Choroid plexus epithelial cell (primary cell): ENCODE results near the gene PAFAH1B1.

Source experiments
- DNase-seq: peaks from one replicate; pipeline ENCODE4 v3.0.0-alpha.2; 2010; ENCODE audit warnings: low read depth
- H3K4me3 ChIP-seq: 2 replicates; pipeline ENCODE4 v1.5.1; 2011; ENCODE audit warnings: low read depth, mild to moderate bottlenecking, control low read depth, low read length, moderate library complexity
- TF ChIP-seq, protein P1 (sequence below): conservative IDR thresholded peaks from 2 replicates; pipeline ENCODE4 v1.5.1; 2011; ENCODE audit warnings: low read depth, mild to moderate bottlenecking, control low read depth, inconsistent platforms, low read length, moderate library complexity

PAFAH1B1 gene

DNA sequence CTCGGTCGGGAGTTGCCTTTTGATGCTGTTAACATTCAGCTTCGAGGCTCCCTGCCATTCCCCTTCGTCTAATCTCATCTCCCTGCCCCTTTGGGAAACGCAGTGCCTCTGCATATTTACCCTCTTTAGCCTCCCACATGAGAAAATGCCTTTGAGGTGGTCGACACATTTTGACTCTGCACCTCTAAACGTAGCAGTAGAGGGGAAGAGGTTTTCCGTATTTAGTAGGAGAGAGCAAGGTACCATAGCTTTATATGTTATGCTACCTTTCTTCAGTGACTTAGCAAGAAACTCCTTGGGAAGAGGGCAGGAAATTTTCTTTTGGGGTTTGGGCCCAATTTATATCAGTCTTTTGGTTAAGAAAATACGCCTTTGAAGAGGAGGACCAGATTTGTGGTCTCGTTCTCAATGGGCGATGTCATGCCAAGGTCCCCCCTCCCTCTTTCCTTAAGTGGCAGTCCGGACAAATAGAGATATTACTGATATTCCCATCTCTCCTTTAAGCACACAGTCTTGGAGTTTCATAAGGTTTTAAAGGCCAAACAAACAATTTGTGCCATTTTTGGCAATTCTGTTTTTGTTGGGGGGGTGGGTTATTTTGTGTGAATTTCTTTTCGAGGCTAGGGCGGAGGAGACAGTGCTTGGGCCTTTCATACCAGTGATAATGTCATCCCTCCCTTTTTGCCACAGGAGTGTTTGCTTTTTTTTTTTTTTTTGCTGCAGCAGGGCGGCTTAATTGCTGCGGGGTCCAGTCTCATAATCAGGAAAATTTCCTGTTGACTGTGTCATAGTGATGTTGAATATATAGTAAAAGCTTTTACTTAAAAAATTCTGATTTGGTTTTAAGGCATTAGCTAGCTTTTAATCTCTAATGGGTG lies 1.5 kb downstream of the PAFAH1B1 start:
- peak overlapping the region; percentile 89 for H3K4me3 ChIP-seq
- no peak for DNase-seq
- TF ChIP-seq, protein P1, sequence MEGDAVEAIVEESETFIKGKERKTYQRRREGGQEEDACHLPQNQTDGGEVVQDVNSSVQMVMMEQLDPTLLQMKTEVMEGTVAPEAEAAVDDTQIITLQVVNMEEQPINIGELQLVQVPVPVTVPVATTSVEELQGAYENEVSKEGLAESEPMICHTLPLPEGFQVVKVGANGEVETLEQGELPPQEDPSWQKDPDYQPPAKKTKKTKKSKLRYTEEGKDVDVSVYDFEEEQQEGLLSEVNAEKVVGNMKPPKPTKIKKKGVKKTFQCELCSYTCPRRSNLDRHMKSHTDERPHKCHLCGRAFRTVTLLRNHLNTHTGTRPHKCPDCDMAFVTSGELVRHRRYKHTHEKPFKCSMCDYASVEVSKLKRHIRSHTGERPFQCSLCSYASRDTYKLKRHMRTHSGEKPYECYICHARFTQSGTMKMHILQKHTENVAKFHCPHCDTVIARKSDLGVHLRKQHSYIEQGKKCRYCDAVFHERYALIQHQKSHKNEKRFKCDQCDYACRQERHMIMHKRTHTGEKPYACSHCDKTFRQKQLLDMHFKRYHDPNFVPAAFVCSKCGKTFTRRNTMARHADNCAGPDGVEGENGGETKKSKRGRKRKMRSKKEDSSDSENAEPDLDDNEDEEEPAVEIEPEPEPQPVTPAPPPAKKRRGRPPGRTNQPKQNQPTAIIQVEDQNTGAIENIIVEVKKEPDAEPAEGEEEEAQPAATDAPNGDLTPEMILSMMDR, result no peak

DNA sequence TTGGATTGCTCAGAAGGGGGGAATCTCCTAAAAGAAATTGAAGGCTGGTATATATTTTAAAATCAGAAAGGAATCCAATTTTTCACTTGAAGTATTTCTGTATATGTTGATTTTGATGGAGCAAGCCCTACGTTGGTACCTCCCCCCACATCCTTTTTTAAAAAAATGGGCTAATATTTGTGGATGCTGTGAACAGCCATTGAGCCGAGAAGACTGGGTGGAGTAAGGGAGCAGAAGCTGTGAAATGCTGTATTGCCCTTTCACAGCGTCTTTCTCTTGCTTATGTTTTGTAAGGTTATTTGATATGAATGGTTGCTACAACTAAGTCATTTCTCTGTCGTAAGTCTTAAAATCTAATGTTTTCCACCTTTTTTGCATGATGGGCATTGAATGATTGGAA lies 2.3 kb downstream of the PAFAH1B1 start:
- DNase-seq, result peak; percentile 39
- H3K4me3 ChIP-seq, result peak overlapping the region; percentile 89
- TF ChIP-seq, protein P1, result no peak

DNA sequence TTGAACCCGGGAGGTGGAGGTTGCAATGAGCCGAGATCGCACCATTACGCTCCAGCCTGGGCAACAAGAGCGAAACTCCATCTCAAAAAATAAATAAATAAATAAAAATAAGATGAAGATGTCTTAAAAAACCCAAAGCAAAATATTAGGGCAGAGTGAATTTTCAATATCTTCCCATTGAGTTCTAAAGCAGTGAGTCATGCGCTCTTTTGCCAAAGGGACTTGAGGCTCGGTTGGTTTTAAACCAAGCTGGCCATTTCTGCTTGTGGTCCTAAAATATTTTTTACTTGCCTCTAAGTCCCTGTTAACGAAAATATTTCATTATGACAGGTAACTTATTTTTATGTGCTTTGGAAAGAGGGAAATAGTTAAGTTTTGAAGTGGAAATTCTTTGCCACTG lies 4.7 kb downstream of the PAFAH1B1 start:
- TF ChIP-seq, protein P1, result no peak
- DNase-seq, result peak; percentile 63
- H3K4me3 ChIP-seq, result no peak overlapping the region

DNA sequence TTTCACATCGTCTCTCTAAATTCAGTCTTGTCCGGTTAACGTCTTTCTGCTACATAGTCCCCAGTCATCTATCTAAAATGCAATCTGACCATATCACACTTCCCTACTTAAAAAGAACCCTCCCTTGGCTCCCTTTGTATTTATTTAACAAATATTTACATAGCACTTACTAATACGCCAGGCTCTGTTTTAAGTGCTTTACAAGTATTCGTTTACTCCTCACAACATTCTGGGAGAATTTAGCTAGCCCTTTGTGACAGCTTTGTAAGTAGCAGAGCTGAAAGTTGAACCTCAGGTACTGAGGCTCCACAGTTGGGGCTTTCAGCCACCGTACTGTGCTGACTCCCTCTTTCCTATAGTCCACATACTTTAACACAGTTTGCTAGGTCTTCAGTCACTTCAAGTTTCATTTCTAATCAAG lies 9.2 kb downstream of the PAFAH1B1 start:
- no peak for DNase-seq
- TF ChIP-seq, protein P1, result no peak
- H3K4me3 ChIP-seq, result no peak overlapping the region

DNA sequence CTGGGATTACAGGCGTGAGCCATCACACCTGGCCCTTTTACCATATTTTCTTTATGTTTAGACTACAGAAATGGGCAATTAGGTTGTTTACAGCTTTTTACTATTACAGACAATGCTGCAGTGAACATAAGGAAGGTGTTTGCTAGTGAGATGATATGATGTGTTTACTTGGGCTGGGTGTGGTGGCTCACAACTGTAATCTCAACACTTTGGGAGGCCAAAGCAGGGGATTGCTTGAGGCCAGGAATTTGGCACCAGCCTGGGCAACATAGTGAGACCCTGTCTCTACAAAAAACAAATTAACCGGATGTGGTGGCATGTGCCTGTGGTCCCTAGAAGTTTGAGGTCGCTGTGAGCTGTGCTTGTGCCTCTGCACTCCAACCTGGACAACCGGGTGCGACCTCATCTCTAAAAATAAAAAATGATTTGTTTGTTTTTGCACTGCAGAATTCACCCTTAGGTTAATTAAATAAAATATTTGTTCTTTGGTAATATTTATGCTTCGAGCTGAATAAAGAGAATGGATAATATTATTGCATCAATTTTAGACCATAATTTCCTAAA lies 15.0 kb downstream of the PAFAH1B1 start:
- no peak for DNase-seq
- TF ChIP-seq, protein P1, result no peak
- no peak overlapping the region for H3K4me3 ChIP-seq

DNA sequence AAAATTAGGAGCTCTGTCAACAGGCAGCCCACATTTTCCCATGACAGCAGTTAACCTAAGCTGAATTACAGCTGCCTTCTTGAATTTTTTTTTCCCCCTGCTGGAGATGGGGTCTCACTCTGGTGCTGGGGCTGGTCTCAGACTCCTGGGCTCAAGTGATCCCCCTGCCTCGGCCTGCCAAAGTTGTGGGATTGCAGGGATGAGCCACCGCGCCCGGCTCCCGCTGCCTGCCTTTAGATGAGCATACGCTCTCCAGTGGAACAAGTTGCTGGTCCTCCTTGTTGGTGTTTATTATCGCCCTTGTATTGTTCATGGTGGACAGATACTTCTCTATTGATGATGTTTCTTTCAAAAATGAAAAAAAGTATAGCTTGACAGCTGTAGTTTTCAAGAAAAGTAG lies 15.6 kb downstream of the PAFAH1B1 start:
- no peak for DNase-seq
- TF ChIP-seq, protein P1, result no peak
- H3K4me3 ChIP-seq, result no peak overlapping the region
